GM12892 (cell line): ENCODE data around the gene LLGL2.

Source experiments
- DNase-seq: peaks from one replicate; pipeline ENCODE4 v3.0.0; 2011; ENCODE audit not compliant: insufficient read length
- FAIRE-seq: peaks from 2 replicates; lab custom pipeline; 2011; peaks lifted over from hg19 to GRCh38; lab: Jason Lieb, UNC
- POLR2A ChIP-seq: IDR thresholded peaks from 2 replicates; pipeline ENCODE4 v1.6.1; 2011; ENCODE audit warnings: low read depth, low read length, control low read depth
- POLR2AphosphoS5 ChIP-seq: IDR thresholded peaks from 2 replicates; pipeline ENCODE4 v1.6.1; 2011; ENCODE audit warnings: low read depth, low read length, control low read depth
- TAF1 ChIP-seq: IDR thresholded peaks from 2 replicates; pipeline ENCODE4 v1.6.1; 2011; ENCODE audit warnings: low read depth, mild to moderate bottlenecking, control low read depth, low read length, borderline replicate concordance

LLGL2 gene

DNA sequence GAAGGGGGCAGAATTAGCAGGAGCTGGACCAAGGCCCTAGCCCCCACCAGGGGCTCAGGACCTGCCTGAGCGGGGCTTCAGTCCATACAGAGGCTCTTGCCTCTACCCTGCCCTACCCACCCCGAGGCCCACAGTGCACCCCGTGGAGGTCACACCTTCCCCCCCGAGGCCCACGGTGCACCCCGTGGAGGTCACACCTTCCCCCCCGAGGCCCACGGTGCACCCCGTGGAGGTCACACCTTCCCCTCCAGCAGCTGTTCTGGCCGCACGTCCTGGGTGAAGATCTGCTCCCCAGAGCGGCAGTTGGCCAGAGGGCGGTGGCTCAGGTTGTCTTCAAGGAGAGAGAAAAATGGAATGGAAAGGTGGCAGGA is 21.5 kb upstream of the LLGL2 start:
- TF ChIP-seq POLR2AphosphoS5 (no peak), POLR2A (no peak), TAF1 (no peak)
- FAIRE-seq, result no peak

DNA sequence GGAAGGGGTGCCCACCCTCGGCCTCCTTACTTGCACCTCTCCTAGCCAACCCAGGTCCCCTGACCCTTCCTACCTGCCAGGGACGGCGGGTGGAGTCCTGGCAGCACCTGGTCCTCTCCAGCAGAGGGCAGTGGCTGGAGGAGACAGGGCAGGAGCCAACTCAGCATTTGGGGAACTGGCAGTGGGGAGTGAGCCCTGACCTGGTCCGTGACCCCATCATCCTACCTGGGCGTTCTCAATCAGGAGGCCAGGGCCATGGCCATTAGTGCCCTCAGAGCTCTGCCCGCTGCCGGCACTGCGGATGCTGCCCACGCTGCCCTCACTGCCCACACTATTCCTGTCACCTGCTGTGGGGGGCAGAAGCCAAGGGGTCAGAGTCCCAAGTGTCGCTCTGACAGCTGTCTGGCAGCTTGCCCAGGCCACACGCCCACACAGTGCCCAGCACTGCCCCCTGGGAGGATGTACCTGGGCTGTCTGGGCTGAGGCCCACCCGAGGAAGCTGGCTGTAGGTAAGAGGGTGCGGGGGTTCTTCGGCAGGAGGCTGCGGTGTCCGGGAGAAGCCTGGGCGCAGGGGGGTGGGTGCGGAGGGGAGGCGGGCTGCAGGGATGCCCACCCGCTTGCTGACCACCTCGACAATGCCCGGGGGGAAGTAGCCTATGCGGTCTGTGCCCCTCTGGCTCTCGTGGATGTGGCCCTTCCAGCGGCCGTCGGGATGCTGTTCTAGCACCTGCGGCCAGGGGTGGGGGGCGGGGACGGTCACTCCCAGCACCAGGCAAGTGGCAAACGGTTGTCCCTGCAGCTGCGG is 20.9 kb upstream of the LLGL2 start:
- FAIRE-seq, result peak; percentile 83
- no peak for TF ChIP-seq POLR2A
- TF ChIP-seq POLR2AphosphoS5, result no peak
- TF ChIP-seq TAF1, result no peak
- peak; percentile 85 for DNase-seq

More for the DNA sequence above, 21.5 kb upstream of the LLGL2 start:
- DNase-seq, result no peak

DNA sequence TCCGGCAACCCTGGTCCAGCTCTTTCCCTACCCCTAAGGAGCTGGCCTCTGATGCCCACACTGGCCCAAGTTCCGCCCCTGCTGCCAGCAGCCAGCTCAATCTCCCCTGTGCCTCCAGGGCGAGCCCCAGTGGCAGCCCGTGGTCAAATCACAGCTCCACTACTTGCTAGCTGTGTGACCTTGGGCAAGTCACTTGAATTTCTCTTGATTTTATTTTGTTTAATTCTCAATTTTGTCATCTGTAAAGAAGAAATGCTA is 20.4 kb upstream of the LLGL2 start:
- FAIRE-seq (no peak), DNase-seq (no peak)
- TF ChIP-seq TAF1 (no peak), POLR2A (no peak), POLR2AphosphoS5 (no peak)

DNA sequence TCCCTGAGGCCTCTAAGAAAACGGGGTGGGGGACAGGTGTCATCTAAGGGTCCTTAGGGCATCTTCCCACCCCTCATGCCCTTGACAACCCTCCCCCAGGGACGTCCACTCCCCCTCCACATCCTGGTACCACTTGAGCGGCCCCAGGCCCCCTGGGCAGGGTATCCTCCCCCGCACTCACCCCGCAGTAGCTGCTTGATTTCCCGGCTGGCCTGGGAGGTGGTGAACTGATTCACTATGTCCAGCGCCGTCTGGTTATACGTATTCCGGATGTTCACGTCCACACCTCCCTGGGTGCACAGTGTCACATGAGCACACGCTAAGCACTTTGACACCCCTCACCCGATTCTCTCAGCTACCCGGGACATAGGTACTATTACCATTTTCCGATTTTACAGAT is 19.9 kb upstream of the LLGL2 start:
- TF ChIP-seq POLR2AphosphoS5 (no peak), TAF1 (no peak), POLR2A (no peak)
- DNase-seq, result no peak
- no peak for FAIRE-seq

DNA sequence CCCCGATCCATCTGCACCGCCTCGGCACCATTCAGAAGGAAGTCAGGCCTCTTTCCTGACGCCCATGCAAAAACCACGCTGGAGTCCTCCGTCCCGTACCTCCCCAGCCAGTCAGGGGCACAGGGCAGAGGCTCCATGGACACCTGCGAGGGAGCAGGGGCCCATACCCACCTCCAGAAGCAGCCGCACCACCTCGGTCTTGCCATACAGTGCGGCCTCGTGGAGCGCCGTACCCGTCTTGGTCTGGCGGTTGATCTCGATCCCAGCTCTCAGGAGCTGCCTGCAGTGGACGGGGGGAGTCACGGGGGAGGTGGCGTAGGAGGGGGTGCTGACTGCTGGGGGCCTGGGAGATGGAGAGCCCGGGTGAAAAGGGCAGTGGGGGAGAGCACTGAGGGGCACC is 19.4 kb upstream of the LLGL2 start:
- FAIRE-seq, result no peak
- DNase-seq, result no peak
- TF ChIP-seq POLR2AphosphoS5, result no peak

GRCh38 chr17:75506888-75507287 is 18.6 kb upstream of the LLGL2 start:
- no peak for DNase-seq
- FAIRE-seq, result no peak
- TF ChIP-seq TAF1, result no peak
- no peak for TF ChIP-seq POLR2AphosphoS5
- TF ChIP-seq POLR2A, result no peak

GRCh38 chr17:75507733-75508719 is 17.5 kb upstream of the LLGL2 start:
- DNase-seq (no peak), FAIRE-seq (no peak)
- TF ChIP-seq POLR2AphosphoS5 (no peak), POLR2A (no peak), TAF1 (no peak)

- DNase-seq, result no peak
- no peak for TF ChIP-seq POLR2AphosphoS5
- FAIRE-seq, result no peak
Observed at GRCh38 chr17:75508931-75509361, 16.6 kb upstream of the LLGL2 start.

DNA sequence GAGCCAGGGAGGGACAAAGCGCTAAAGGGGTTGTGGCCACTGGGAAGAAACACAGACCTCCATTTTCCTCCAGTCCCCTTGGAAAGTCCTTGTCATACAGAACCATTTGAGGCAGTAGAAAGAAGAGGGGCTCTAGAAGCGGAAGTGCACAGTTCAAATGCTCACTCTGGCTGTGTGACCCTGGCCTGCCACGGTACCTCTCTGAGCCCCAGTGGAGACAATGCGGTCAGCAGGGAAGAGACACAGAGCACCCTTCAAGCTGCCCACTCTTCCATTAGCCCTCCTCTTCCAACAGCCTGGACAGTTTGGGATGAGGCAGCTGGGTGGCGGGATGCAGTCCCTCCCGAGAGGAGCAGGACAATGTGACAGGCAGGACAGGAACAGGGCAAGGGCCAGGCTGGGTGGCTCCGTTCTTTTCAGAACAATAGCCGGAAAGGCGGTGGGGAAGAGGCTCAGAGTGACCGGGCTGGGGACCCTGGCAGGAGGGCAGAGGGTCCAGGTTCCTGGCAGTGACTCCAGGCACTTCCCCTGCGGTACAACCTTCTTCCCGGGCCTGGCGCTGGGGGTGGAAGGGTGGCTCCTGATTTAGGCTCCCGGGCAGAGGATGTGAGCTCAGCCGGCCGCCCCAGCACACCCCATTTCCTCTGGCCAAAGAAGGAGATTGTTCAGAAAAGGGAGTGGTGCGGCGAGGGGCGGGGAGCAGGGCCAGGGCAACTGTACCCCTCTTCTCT is 15.8 kb upstream of the LLGL2 start:
- FAIRE-seq (no peak), DNase-seq (no peak)
- no peak for TF ChIP-seq POLR2AphosphoS5
- no peak for TF ChIP-seq POLR2A
- TF ChIP-seq TAF1, result no peak

DNA sequence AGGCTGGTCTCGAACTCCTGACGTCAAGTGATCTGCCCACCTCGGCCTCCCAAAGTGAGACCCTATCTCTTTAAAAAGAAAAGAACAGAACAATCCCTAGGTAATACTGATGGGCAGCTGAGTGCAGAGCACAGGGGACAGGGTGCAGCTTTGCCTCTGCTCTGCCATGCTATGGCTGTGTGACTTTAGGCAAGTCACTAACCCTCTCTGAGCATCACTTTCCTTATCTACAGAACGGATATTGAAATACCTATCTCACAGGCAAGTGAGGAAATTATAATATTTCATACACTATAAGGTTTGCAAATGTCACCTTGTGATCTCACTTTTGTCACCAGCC is 14.3 kb upstream of the LLGL2 start:
- TF ChIP-seq POLR2A (no peak), POLR2AphosphoS5 (no peak), TAF1 (no peak)
- DNase-seq (no peak), FAIRE-seq (no peak)
